HG03108 (cell line): ENCODE results near the gene EPB41.
"Not testable (repeated sequence)": the region's sequence is repeated elsewhere in the genome, so short reads cannot be mapped to it uniquely, and the experiment has no call there.

Source experiments
- ATAC-seq: cut with Tn5 transposase; IDR thresholded peaks from one replicate; pipeline ENCODE4 v1.9.1; 2021; ENCODE audit warnings: moderate library complexity; ENCODE audit not compliant: unreplicated experiment

The EPB41 gene

DNA sequence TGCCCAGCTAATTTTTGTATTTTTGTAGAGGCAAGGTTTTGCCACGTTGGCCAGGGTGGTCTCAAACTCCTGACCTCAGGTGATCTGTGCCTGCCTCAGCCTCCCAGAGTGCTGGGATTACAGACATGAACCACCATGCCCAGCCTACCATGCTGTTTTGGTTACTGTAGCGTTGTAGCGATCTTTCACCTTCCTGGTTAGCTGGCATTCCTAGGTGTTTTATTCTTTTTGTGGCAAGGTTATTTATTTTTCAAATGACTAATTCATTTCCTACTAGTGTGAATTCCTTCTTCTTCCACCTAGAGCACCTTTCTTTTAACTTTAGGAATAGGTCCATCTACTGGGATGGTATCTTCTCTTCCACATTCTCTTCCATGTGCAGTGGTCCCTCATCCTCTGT, 180.1 kb downstream of the EPB41 start:
- no peak for ATAC-seq

DNA sequence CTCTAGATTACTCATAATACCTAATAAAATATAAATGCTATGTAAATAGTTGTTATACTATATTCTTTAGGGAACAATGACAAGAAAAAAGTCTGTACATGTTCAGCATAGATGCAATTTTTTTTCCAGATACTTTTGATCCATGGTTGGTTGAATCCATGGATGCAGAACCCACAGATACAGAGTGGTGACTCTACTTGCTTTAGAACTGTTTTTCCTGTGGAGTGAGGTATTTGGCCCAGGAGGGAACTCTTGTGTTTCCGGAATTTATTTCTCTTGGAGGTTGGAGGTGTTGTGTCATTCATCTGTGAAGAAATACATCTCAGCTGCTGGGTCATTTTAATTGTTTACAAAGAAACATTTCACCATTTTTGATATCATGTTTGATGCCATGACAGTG, 180.6 kb downstream of the EPB41 start:
- no peak for ATAC-seq

DNA sequence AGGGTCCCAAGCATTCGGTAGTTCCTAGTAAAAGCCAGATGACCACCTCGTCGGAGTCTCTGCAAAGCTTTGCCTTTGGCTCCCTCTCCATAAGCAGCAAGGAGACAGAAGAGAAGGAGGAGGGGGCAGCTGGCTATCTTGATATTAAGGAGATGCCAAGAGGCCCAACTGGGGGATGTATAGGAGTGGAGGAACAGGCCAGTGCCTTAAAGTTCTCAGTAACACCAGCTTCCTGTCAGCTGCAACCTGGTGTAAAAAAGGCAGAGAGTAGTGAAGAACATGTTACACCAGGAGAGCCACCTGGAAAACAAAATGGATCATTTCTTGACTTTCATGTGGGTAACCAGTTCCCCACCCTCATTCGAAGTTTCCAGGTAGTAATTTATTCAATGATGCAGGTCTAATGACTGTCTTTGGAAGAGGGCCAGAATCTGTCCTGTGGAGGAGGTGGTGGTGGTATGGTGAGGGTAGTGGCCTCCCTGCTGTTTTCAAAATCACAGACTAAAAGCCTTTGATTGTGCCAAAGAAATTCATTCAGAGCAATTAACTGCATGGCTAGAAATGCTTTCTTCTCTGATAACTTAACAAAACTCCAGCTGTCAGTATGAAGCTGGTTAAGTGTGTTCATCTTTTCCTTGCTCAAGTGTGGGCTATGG, 182.0 kb downstream of the EPB41 start:
- ATAC-seq, result no peak

DNA sequence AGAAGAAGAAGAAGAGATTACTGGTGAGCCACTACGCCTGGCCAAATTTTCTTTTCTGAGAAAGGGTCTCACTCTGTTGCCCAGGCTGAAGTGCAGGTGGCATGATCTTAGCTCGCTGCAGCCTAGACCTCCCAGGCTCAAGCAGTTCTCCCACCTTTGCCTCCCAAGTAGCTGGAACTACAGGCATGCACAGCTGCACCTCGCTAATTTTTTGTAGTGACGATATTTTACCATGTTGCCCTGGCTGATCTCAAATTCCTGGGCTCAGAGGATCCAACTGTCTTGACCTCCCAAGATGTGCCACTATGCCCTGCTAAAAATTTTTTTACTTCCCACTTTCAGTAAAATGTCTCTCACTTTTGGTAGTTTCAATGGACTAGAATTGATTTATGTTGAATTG, 184.9 kb downstream of the EPB41 start:
- ATAC-seq, result no peak

DNA sequence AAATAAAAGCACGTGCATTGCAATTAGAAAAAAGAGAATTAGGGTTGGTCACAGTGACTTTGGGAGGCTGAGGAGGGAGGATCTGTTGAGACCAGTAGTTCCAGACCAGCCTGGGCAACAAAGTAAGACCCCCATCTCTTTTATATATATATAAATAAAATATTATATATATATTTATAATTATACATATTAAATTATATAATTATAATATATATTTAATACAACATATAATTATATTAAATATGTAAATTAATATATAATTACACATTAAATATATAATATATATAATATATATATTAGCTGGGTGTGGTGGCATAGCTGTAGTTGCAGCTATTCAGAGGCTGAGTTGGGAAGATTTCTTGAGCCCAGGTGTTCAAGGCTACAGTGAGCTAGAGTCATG, 186.1 kb downstream of the EPB41 start:
- no peak for ATAC-seq

DNA sequence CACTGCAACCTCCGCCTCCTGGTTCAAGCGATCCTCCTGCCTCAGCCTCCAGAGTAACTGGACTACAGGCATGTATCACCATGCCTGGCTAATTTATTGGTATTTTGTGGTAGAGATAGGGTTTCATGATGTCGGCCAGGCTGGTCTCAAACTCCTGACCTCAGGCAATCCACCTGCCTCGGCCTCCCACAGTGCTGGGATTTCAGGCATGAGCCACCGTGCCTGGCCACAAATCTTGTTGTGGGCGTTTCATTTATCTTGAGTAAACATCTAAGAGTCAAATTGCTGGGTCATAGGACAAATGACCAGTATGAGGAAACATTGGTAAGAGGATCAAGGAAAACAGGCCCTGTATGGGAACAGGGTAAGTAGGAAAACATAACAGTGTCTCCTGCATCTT, 191.5 kb downstream of the EPB41 start:
- ATAC-seq, result no peak

DNA sequence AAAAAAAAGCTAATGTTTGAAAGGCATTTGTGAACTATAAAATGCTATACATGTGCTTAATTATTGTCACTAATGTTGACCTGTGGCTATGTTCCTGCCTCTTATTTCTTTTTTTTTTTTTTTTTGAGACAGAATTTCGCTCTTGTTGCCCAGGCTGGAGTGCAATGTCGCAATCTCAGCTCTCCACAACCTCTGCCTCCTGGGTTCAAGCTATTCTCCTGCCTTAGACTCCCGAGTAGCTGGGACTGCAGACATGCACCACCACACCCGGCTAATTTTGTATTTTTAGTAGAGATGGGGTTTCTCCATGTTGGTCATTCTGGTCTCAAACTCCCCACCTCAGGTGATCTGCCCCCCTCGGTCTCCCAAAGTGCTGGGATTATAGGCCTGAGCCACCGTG, 193.7 kb downstream of the EPB41 start:
- not testable (repeated sequence) for ATAC-seq

DNA sequence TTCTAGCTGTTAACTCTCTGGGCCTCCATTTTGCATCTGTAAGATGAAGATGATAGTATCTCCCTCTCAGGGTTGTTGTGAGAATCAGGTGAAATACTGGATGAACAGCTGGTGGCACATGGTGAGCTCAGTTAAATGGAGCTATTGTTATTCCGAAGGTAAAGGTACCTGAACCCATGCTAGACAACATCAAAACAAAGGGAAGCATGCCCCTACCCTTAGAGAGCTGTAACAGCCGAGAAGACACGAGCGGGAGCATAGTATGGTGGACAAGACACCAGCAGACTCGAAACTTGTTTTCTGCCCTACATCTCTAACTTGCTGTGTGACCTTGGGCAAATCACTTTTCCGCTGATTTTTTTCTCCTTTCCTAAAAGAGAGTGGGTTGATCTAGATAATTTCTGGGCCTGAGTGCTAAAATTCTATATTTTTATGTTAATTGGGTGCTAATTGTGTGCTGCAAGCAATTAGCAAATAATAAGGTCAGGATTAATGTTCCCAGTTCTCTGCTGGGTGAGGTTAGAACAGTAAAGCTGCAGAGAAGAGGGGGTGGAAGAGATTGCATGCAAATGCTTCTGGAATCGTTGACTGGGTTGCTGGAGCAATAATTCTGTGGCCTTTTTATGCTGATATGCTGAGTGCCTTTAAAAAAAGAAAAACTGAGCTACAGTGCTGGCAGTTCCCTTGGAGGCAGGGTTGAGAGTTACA, 198.5 kb downstream of the EPB41 start:
- no peak for ATAC-seq

DNA sequence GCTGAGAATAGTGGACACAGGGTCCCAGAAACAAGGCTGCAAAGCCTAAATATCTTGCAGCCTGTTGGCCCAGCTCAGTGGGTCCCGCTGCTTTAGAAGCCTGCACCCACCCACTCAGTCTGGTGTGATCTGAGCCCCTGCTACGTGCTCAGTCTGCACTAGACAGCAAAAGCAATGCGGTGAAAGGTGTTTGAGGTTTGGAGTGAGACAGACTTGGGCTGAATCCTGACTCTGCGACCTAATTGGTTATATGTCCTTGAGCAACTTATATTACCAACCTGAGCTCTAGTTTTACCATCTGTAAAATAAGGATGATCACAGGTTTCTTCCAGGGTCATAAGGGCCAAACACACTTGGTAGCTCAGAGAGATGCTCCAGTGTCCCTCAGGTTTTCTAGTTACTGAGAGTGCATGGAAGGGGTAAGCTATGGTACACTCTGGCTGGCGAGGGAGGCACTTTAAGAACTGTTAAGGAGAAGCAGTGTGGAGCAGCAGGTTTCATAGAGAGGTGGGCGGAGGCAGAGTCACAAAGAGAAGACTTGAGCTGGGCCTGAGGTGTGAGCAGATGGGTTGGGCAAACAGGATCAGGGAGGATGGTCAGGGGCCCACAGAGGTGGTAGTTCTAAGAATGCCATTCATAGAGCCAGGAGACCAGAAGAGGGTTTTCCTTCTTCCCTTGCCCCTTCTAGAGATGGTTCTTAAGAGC, 199.2 kb downstream of the EPB41 start:
- no peak for ATAC-seq

DNA sequence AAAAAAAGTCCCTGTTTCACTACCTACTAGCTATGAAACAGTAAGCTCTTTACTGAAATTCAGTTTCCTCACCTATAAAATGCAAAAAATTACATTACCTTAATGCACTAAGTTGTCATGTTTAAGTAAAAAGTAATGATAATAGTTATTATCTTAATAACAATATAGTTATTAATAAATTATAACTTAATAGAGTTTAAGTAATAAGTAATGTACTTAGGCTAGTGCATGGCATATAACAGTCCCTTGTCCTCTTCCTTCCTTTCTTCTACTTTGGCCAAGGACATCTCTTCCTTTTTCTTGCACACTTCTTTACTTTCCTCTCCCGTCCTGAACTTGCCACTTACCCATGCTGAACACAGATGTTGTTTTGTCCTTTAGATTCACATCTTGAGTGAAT, 200.3 kb downstream of the EPB41 start:
- ATAC-seq, result no peak

DNA sequence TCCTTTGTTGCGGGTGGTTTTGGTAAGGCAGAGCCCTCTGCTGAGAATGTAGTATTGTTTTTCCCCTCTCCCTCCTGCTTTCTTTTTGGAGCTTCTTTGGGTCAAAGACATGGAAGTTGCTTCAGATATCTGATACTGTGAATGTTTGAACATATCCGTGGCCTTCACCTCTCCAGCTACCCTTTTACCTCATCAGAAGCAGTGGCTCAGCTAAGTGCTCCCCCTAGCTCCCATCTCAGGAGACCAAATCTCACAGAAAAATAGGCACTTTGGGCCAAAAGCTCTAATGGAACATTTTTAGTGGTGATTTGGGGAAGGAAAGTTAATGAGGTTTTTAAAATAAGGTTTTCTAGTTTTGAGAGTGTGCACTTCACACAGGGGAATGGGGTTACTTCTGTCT, 203.0 kb downstream of the EPB41 start:
- no peak for ATAC-seq

DNA sequence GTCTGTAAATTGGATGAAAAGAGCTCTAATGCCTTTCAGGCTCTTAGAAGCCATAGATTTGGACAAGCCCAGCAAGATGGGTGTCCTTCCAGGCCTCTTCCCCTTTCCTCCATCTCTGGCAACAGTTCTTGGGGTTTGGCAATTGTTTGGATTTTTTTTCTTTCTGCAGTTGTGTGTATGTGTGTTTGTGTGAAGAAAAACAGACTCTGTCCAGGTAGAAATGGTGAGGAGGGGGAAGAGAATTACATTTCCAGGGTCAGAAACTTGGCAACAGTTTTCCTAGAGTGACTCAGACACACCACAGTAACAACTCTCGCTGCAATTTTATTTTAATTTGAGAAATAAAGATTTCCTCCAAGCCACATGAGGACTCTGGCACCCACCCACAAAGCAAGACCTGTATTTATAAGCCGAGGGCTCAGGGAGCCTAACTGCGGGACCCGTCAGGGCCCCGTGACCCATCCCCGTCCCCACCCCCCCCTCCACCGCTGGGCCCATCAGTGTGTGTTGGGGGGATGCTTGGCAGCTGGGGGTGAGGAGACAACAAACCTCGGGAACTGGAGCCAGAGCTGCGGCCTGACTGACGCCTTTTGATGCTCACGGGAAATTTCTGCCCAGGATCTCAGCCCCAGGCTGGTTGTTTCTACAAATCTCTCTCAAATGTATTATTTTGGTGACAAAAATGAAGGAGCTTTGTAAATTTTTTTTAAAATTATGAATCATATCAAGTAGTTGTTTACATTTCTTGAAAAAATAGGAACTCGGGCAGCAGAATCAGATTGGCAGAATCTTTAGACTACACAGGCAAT, 205.0 kb downstream of the EPB41 start:
- ATAC-seq, result no peak

DNA sequence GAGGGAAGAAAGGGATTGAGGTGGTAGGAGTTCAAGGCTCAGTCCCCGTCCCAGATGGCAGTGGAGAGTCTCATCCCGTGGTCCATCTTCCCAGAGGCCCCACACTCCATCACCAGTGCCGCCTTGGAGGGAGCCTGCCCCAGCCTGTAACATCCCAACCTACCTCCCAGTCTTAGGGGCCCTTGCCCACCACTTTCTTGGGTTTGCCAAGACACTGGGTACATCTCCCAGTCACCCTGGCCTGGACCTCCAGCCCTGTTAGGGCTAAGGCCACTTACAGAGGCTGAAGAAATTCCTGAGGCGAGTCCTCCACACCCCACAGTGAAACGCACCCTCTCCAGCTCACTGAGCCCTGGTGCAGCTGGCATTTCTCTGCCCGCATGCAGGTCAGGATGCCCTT, 206.0 kb downstream of the EPB41 start:
- ATAC-seq, result no peak

DNA sequence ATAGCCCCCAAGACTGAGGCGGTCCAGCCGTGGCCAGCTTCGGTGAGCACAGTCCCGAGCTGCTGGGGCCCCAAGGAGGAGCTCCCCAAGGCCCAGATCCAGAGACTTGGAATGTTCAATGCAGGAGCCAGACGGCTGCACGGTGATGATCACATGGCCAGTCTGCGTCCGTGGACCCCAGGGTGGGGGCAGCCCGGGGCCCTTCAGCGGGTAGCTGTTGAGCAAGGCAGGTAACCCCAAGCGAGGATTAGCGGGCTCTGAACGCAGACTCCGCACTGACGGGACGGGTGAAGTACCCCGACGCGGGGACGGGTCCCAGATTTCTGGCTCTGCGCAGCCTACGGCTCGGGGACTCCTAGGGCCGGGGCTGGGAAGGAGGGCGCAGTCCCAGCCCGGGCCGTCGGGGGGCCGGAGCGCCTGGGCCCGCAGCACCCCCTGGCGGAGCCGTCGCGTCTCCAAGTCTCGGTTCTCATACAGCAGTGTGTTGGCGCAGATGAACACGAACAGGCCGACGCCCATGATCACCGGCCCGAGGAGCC, 206.6 kb downstream of the EPB41 start:
- ATAC-seq, result no peak

DNA sequence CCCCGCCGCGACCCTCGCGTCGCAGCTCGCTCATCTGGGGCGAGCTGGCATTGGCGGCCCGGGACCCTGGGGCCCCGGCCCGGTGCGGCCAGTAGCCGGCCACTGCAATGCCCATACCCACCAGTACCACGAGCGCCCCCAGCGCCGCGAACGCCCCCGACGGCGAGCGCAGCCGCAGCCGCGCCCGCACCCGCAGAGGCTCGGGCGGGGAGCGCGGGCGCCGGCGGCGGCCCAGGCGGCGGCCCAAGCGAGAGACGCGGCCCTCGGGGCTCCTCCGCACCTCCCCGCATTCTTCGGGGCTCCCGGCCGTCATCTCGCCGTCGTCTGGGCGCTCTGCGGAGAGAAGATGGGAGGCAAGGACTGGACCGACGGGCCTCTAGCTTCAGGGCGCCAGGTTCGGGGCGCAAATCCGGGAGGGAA, 207.2 kb downstream of the EPB41 start:
- ATAC-seq, result no peak

DNA sequence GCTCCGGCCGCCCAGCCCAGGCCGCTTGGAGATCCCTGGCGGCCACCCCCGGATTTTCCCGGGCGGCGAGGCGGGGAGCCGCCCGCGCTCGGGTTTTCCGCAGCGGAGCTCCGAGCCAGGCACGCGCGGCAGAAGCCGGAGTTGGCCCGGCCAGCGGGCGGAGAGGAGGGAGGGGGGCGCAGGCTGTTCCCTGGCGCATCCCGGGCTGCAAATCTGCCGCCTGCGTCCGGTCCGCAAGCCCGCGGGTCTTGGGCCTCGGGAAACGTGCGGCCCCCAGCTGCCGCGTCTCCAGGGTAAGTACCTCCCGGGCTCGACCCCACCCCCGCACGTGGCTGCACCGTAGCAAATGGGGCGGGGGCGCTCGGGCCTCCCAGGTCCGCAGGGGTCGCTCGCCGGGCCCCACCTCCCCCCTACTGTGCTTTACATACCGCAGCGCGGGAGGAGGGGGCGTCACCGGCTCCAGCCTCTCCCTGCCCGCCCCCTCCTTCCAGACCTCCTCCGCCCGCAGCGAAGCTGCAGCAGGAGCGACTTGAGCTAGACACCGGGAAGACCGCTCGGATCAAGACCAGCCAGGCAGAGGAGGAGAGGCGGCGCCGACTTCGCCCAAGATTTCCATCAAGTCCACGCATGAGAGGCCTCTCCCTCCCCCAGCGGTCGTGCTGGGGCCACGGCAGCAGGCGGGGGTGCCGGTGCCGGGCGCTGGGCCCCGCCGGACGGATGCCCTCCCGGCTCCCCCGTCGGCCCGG, 207.7 kb downstream of the EPB41 start:
- no peak for ATAC-seq

DNA sequence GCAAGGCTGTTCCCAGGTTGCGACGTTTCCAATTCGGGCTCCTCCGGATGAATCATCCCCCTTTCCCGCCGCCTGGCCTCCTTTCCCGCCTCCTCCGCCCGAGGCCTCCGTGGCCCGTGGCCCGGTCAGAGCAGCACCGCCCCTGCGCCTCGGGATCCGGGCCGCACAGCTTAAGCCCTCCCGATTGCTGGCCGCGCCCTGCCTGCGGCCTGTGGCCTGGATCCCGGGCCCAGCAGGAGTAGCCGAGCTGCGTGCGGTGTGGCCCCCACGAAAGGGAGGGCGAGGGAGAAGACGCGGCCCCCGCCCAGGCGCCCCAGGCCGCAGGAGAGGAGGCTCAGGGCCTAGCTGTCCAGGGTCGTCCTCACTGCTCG, 208.3 kb downstream of the EPB41 start:
- no peak for ATAC-seq

DNA sequence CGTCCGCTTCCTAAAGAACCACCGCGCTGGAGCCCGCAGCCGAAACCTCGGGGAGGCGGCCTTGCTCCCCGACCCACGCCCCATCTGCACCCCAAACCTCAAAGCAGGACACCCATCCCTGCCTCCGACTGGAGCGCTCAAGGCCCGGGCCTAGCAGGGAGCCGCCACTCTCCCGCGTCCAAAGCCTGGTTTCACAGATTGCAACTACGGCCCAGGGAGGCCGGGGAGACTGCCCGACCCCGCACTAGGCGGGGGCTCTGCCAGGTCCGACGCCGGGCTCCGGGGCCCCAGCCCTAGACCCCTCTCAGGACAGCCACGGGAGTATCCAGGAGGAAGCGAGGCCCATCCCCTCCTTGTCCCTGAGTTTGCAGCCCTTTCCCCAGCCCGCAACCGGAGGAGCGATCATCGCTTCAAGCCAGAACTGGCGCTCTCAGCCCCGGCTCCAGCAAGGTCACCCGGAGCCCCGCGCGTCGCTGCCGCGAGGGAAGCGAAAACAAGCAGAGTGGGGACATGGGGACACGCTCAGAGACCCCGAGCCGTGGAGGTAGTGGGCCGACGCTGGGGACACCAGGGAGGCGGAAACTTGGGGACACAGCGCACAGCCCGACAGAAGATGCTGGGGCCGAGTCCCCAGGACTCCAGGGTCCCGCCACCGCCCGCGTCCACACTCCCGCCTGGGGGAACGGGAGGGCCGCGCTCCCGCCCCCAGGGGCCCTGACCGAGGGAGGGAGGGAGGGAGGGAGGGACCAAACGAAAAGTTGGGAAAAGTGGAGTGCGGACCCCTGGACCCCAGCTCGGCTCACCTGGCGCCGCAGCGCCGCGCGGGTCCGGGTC, 208.9 kb downstream of the EPB41 start:
- no peak for ATAC-seq

DNA sequence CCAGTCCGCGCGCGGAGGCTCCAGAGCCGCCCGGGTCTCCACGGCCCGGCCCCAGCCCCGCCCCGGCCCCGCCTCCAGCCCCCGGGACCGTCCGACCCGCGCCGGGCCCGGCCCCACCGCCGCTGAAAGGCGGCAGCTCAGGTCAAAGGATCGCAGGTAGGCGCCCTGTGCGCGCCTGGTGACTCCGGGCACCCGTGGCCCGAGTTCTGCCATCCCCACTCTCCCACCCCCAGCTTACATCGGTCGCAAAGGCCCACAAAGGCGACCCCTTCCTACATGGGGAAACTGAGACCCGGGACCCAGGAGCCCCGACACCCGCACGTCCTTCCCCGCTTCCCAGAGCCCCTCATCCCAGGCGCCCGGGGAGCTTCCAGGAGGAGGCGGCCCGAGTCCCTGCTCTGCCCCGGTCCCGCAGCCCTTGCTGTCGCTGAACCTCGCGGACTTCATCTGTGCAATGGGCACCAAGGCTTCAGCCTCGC, 209.6 kb downstream of the EPB41 start, which contains the start of gene TMEM200B:
Gene TMEM200B (minus strand): TSS at position 17 of the 479 bp plus-strand sequence. CDS start 2,075 bp downstream, outside the sequence.
- no peak for ATAC-seq
